GM12878 (cell line): Measurements from ENCODE around the gene PHAF1. TPM values are rescaled to one million over a fixed set of nuclear protein-coding genes. Genes with fewer than 3 reads are reported as not detected.

ENCODE experiments used
- ATAC-seq: fragments of 200-7000 bp; cut with Tn5 transposase; 3 replicates; pipeline ENCODE4 v1.9.1; 2020; ENCODE audit warnings: mild to moderate bottlenecking, moderate library complexity
- BruUV-seq: library from RNA; stranded (reverse); fragments of 400-500 nt; replicated peaks from 2 replicates; lab custom pipeline; 2021; lab: Mats Ljungman, UMichigan
- CTCF ChIA-PET: fragments of 300-600 bp; sonication (Branson Sonifier 250); formaldehyde crosslinking; extraction: SDS; loops from one replicate; lab custom pipeline; 2021; ENCODE audit warnings: inconsistent platforms; lab: Yijun Ruan, JAX
- POLR2A ChIA-PET: fragments of 350-600 bp; formaldehyde crosslinking; extraction: SDS; loops from one replicate; lab custom pipeline; 2021; ENCODE audit warnings: inconsistent platforms; lab: Charles Lee
- RAD21 ChIA-PET: fragments of 300-600 bp; sonication (Branson Sonifier 250); formaldehyde crosslinking; loops from one replicate; lab custom pipeline; 2023; ENCODE audit warnings: antibody characterized with exemption; ENCODE audit not compliant: unreplicated experiment; lab: Charles Lee
- SMC1A ChIA-PET: fragments of 300-600 bp; sonication (Branson Sonifier 250); formaldehyde crosslinking; loops from one replicate; lab custom pipeline; 2023; ENCODE audit not compliant: unreplicated experiment, uncharacterized antibody; lab: Charles Lee
- DNase-seq: peaks from one replicate; pipeline ENCODE4 v3.0.0-alpha.2; 2011; ENCODE audit warnings: low read depth, low spot score
- FAIRE-seq: peaks from 3 replicates; lab custom pipeline; 2011; peaks lifted over from hg19 to GRCh38; lab: Jason Lieb, UNC
- H2AFZ ChIP-seq: 2 replicates; pipeline ENCODE4 v1.6.0; 2011; ENCODE audit warnings: low read depth, low read length, control low read depth; ENCODE audit not compliant: control insufficient read depth
- H3K27ac ChIP-seq: 2 replicates; pipeline ENCODE4 v1.5.1; 2011; ENCODE audit warnings: control low read depth; ENCODE audit not compliant: control insufficient read depth, insufficient read depth
- H3K27me3 ChIP-seq, 2 experiments: replicated peaks in 1 of 2; 2 replicates each; pipeline versions ENCODE4 v1.6.0 to v1.6.1; 2011; ENCODE audit warnings: low read length in 1 of 2; ENCODE audit not compliant: control insufficient read depth in 2 of 2, insufficient read depth in 2 of 2
- H3K36me3 ChIP-seq, 2 experiments: 2 replicates each; pipeline ENCODE4 v1.5.1; 2011; ENCODE audit warnings: low read length in 1 of 2; ENCODE audit not compliant: control insufficient read depth in 2 of 2, insufficient read depth in 2 of 2
- H3K4me1 ChIP-seq: 2 replicates; pipeline ENCODE4 v1.6.1; 2011; ENCODE audit warnings: mild to moderate bottlenecking, low read length, moderate library complexity, mixed read lengths; ENCODE audit not compliant: control insufficient read depth, insufficient read depth
- H3K4me2 ChIP-seq: 2 replicates; pipeline ENCODE4 v1.6.0; 2011; ENCODE audit warnings: control low read depth; ENCODE audit not compliant: control insufficient read depth, insufficient read depth
- H3K4me3 ChIP-seq: fragments of 200-600 bp; sonication (generic); 2 replicates; pipeline ENCODE4 v1.5.1; 2016
- H3K79me2 ChIP-seq: 2 replicates; pipeline ENCODE4 v1.6.0; 2011; ENCODE audit warnings: low read length; ENCODE audit not compliant: control insufficient read depth, insufficient read depth
- H3K9ac ChIP-seq: 2 replicates; pipeline ENCODE4 v1.8.0; 2011; ENCODE audit warnings: low read length, control low read depth, mixed read lengths; ENCODE audit not compliant: control insufficient read depth, insufficient read depth
- H3K9me3 ChIP-seq: replicated peaks from 3 replicates; pipeline ENCODE4 v1.5.1; 2011; ENCODE audit warnings: mild to moderate bottlenecking, low read length; ENCODE audit not compliant: control insufficient read depth, insufficient read depth
- H4K20me1 ChIP-seq: 2 replicates; pipeline ENCODE4 v1.6.0; 2011; ENCODE audit not compliant: control insufficient read depth, insufficient read depth
- KDM1A ChIP-seq: fragments of 200-600 bp; sonication (generic); IDR thresholded peaks from 2 replicates; pipeline ENCODE4 v1.6.1; 2016; ENCODE audit warnings: borderline replicate concordance
- NFYA ChIP-seq: IDR thresholded peaks from 2 replicates; pipeline ENCODE4 v1.6.1; 2011; ENCODE audit warnings: low read depth, mild to moderate bottlenecking, low read length, improper control_type of control experiment, borderline replicate concordance
- PAX8 ChIP-seq: fragments of 450-650 bp; IDR thresholded peaks from 2 replicates; pipeline ENCODE4 v1.6.1; 2017; ENCODE audit warnings: mild to moderate bottlenecking, moderate library complexity
- SPI1 ChIP-seq: IDR thresholded peaks from 2 replicates; pipeline ENCODE4 v1.6.1; 2011; ENCODE audit warnings: low read depth, mild to moderate bottlenecking, low read length, moderate library complexity, borderline replicate concordance; ENCODE audit not compliant: insufficient read depth
- WGBS: methylation state at CpG from one replicate; pipeline ENCODE4 v1.1.6; 2016; ENCODE audit warnings: low lambda C conversion rate; ENCODE audit not compliant: insufficient replicate concordance, insufficient coverage; ENCODE audit errors: missing lambda C conversion rate; 5-methylcytosine and 5-hydroxymethylcytosine counted together
- in situ Hi-C: fragments of 300-500 bp; cut with MboI; formaldehyde crosslinking; loops from 9 replicates; pipeline ENCODE4 v1.14.3; 2018; ENCODE audit warnings: mixed read lengths
- intact Hi-C: fragments of 100-400 bp; cut with micrococcal nuclease; formaldehyde crosslinking; loops from one replicate; pipeline ENCODE4 v1.14.2; 2022; ENCODE audit not compliant: unreplicated experiment
- polyA plus RNA-seq, 11 experiments: library from polyadenylated mRNA; depleted of rRNA in 4 of 11; unstranded in 6 of 11; stranded (reverse) in 5 of 11; fragments of >200 nt; fragmentation: Nextera tagmentation in 4 of 11; fragmentation: Illumina TruSeq in 1 of 11; extraction: Ambion mirVana in 4 of 11; extraction: Trizol in 1 of 11; gene quantifications; 1 replicate in 1 of 11; 2 replicates in 10 of 11; pipeline versions ENCODE4 v1.2.1 to v1.2.3, GENCODE V29; 2011 to 2016; ENCODE audit warnings: inconsistent platforms in 2 of 11, missing spikeins in 2 of 11, low read depth in 1 of 11
- total RNA-seq, 4 experiments: library from RNA; depleted of rRNA in 3 of 4; stranded (reverse); fragments of >200 nt in 3 of 4; fragmentation: Illumina TruSeq in 1 of 4; extraction: Trizol in 1 of 4; gene quantifications; 2 replicates each; pipeline versions ENCODE4 v1.2.1 to v1.2.3, GENCODE V29; 2013 to 2021
- TF ChIP-seq, protein P1 (sequence below): IDR thresholded peaks from 2 replicates; pipeline ENCODE4 v1.6.1; 2011; ENCODE audit warnings: low read depth, low read length, improper control_type of control experiment, borderline replicate concordance

Gene PHAF1
- total and polyA plus RNA-seq, 10 of the 15 experiments (the other 5 are each of a cell fraction or from before 2014, with no cell fraction given), result 4.5 to 20.9 (median 14.9) TPM

DNA sequence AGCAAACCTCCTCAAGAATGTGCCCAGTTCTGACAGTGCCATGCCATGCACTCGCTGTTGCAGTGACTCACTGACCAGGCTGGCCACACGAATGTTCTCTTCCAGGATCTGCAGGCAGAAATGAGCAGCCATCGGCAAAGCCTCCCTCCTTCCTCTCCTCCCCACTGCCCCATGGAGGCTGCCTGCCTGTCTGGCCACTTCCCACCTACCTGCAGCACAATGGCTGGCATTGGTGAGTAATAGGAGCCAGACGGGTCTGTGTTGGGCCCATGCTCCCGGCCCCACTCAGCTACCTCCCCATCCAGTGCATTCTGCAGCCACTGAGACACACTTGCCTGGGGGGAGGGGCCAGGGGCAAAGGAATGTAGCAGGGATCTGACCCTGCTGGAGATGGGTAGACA lies 76.8 kb downstream of the PHAF1 start:
- peaks cover 0 to 3% of the 10 kb centered on the region in 2 experiments; a peak in 2 of 4 replicates for H3K27me3 ChIP-seq
- POLR2A ChIA-PET, result no interaction called here
- no peaks in the 10 kb centered on the region for H4K20me1 ChIP-seq
- H3K9me3 ChIP-seq, result no peaks in the 10 kb centered on the region
- H3K4me1 ChIP-seq, result peaks cover 7% of the 10 kb centered on the region
- ATAC-seq, result no peak
- DNase-seq, result no peak
- no peak overlapping the region for H3K4me2 ChIP-seq
- SMC1A ChIA-PET, result no interaction called here
- H3K4me3 ChIP-seq, result no peak overlapping the region
- no peak overlapping the region for H2AFZ ChIP-seq
- TF ChIP-seq PAX8 (no peak), NFYA (no peak), KDM1A (no peak), SPI1 (no peak)
- TF ChIP-seq, protein P1, sequence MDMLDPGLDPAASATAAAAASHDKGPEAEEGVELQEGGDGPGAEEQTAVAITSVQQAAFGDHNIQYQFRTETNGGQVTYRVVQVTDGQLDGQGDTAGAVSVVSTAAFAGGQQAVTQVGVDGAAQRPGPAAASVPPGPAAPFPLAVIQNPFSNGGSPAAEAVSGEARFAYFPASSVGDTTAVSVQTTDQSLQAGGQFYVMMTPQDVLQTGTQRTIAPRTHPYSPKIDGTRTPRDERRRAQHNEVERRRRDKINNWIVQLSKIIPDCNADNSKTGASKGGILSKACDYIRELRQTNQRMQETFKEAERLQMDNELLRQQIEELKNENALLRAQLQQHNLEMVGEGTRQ, result no peak
- in situ Hi-C loops (no loop called here), intact Hi-C loops (no loop called here)
- peaks cover 5% of the 10 kb centered on the region for H3K79me2 ChIP-seq
- no peaks in the 10 kb centered on the region for H3K36me3 ChIP-seq
- whole genome bisulfite sequencing, result 19% methylated on average over 5 of the region's 5 CpGs
- no peak overlapping the region for H3K27ac ChIP-seq
- no peak for FAIRE-seq
- CTCF ChIA-PET, result interaction anchor here (2.9 kb wide), 1 partner anchor 27 kb away, joined by 15 read pairs; the partner anchor contains the start of genes FBXL8 and TRADD
- RAD21 ChIA-PET, result interaction anchor here (1.3 kb wide), 1 partner anchor 31 kb away, joined by 4 read pairs; no protein-coding TSS in a partner anchor
- no peak overlapping the region for H3K9ac ChIP-seq
- BruUV-seq, result no TSS peak
